ENCODE measurements around the gene CBX7.

CBX7 gene

GRCh38 chr22:39098576-39098975 is 53.9 kb downstream of the CBX7 start:
- Mint-ChIP-seq H3K4me1 (peaks cover 72% of the 10 kb centered on the region), H3K9me3 (no peaks in the 10 kb centered on the region), H3K27me3 (no peaks in the 10 kb centered on the region), H3K4me3 (peak overlapping the region; percentile 49), H3K36me3 (no peaks in the 10 kb centered on the region), H3K27ac (peak overlapping the region; percentile 92)
- no peak for ATAC-seq

- peak overlapping the region; percentile 68 for H3K4me3 Mint-ChIP-seq
- no peaks in the 10 kb centered on the region for H3K36me3 Mint-ChIP-seq
- H3K27me3 Mint-ChIP-seq, result no peaks in the 10 kb centered on the region
- ATAC-seq, result no peak
- H3K4me1 Mint-ChIP-seq, result peaks cover 73% of the 10 kb centered on the region
- H3K27ac Mint-ChIP-seq, result peak overlapping the region; percentile 92
- no peaks in the 10 kb centered on the region for H3K9me3 Mint-ChIP-seq
These were observed 54.5 kb downstream of the CBX7 start for GRCh38 chr22:39098026-39098425.

GRCh38 chr22:39097098-39098020 is 55.1 kb downstream of the CBX7 start, which contains the start of gene APOBEC3H:
TSS of gene APOBEC3H (plus strand) at chr22:39097244. CDS start at chr22:39100279, 3,035 bp downstream.
- peak; percentile 55 for ATAC-seq
- Mint-ChIP-seq H3K4me3 (peak within 1 kb of the TSS; percentile 68), H3K9me3 (no peaks in the 10 kb centered on the region), H3K27ac (peak within 1 kb of the TSS; percentile 92), H3K4me1 (peaks cover 79% of the 10 kb centered on the region), H3K27me3 (no peaks in the 10 kb centered on the region), H3K36me3 (no peaks in the 10 kb centered on the region)

GRCh38 chr22:39095971-39096370 is 56.5 kb downstream of the CBX7 start:
- Mint-ChIP-seq H3K4me3 (no peak overlapping the region), H3K4me1 (peaks cover 90% of the 10 kb centered on the region), H3K27ac (peak overlapping the region; percentile 92), H3K9me3 (no peaks in the 10 kb centered on the region), H3K36me3 (no peaks in the 10 kb centered on the region), H3K27me3 (no peaks in the 10 kb centered on the region)
- ATAC-seq, result no peak

- peak overlapping the region; percentile 92 for H3K27ac Mint-ChIP-seq
- H3K4me1 Mint-ChIP-seq, result peaks cover 90% of the 10 kb centered on the region
- ATAC-seq, result no peak
- no peaks in the 10 kb centered on the region for H3K27me3 Mint-ChIP-seq
- H3K9me3 Mint-ChIP-seq, result no peaks in the 10 kb centered on the region
- H3K36me3 Mint-ChIP-seq, result no peaks in the 10 kb centered on the region
- H3K4me3 Mint-ChIP-seq, result no peak overlapping the region
These were observed 57.6 kb downstream of the CBX7 start for GRCh38 chr22:39094717-39095389.

- Mint-ChIP-seq H3K27ac (peak overlapping the region; percentile 79), H3K9me3 (no peaks in the 10 kb centered on the region), H3K36me3 (peaks cover 3% of the 10 kb centered on the region), H3K27me3 (no peaks in the 10 kb centered on the region), H3K4me3 (peak overlapping the region; percentile 1), H3K4me1 (peaks cover 83% of the 10 kb centered on the region)
- ATAC-seq, result peak; percentile 13
These were observed 60.2 kb downstream of the CBX7 start for GRCh38 chr22:39092111-39092862.

GRCh38 chr22:39091126-39092081 is 61.1 kb downstream of the CBX7 start:
- Mint-ChIP-seq H3K27ac (peak overlapping the region; percentile 79), H3K27me3 (no peaks in the 10 kb centered on the region), H3K9me3 (no peaks in the 10 kb centered on the region), H3K36me3 (peaks cover 10% of the 10 kb centered on the region), H3K4me1 (peaks cover 79% of the 10 kb centered on the region), H3K4me3 (no peak overlapping the region)
- ATAC-seq, result no peak

- Mint-ChIP-seq H3K36me3 (peaks cover 17% of the 10 kb centered on the region), H3K9me3 (no peaks in the 10 kb centered on the region), H3K27me3 (no peaks in the 10 kb centered on the region), H3K4me3 (peak overlapping the region; percentile 55), H3K4me1 (peaks cover 73% of the 10 kb centered on the region), H3K27ac (peak overlapping the region; percentile 79)
- ATAC-seq, result peak; percentile 72
These were observed 61.9 kb downstream of the CBX7 start for GRCh38 chr22:39090426-39091064.

GRCh38 chr22:39089928-39090327 is 62.6 kb downstream of the CBX7 start:
- Mint-ChIP-seq H3K27ac (peak overlapping the region; percentile 79), H3K9me3 (no peaks in the 10 kb centered on the region), H3K36me3 (peaks cover 24% of the 10 kb centered on the region), H3K4me3 (no peak overlapping the region), H3K27me3 (no peaks in the 10 kb centered on the region), H3K4me1 (peaks cover 69% of the 10 kb centered on the region)
- ATAC-seq, result no peak

GRCh38 chr22:39088685-39089032 is 63.8 kb downstream of the CBX7 start:
- Mint-ChIP-seq H3K27ac (peak overlapping the region; percentile 79), H3K4me1 (peaks cover 60% of the 10 kb centered on the region), H3K36me3 (peaks cover 25% of the 10 kb centered on the region), H3K4me3 (no peak overlapping the region), H3K9me3 (no peaks in the 10 kb centered on the region), H3K27me3 (no peaks in the 10 kb centered on the region)
- ATAC-seq, result no peak

- peaks cover 29% of the 10 kb centered on the region for H3K36me3 Mint-ChIP-seq
- peaks cover 64% of the 10 kb centered on the region for H3K4me1 Mint-ChIP-seq
- H3K9me3 Mint-ChIP-seq, result no peaks in the 10 kb centered on the region
- no peak overlapping the region for H3K4me3 Mint-ChIP-seq
- no peak for ATAC-seq
- no peaks in the 10 kb centered on the region for H3K27me3 Mint-ChIP-seq
- peak overlapping the region; percentile 79 for H3K27ac Mint-ChIP-seq
These were observed 64.4 kb downstream of the CBX7 start for GRCh38 chr22:39087881-39088684.

GRCh38 chr22:39087098-39087497 is 65.4 kb downstream of the CBX7 start:
- H3K9me3 Mint-ChIP-seq, result no peaks in the 10 kb centered on the region
- H3K27me3 Mint-ChIP-seq, result no peaks in the 10 kb centered on the region
- no peak overlapping the region for H3K4me3 Mint-ChIP-seq
- no peak for ATAC-seq
- H3K36me3 Mint-ChIP-seq, result peaks cover 39% of the 10 kb centered on the region
- H3K4me1 Mint-ChIP-seq, result peaks cover 61% of the 10 kb centered on the region
- H3K27ac Mint-ChIP-seq, result peak overlapping the region; percentile 2

GRCh38 chr22:39084666-39085065 is 67.8 kb downstream of the CBX7 start:
- Mint-ChIP-seq H3K4me1 (peaks cover 61% of the 10 kb centered on the region), H3K36me3 (peaks cover 53% of the 10 kb centered on the region), H3K27ac (no peak overlapping the region), H3K4me3 (no peak overlapping the region), H3K27me3 (no peaks in the 10 kb centered on the region), H3K9me3 (no peaks in the 10 kb centered on the region)
- no peak for ATAC-seq

All from stimulated activated memory B cell treated with anti-CD40 and anti-IgM and Interleukin-4, amounts not matched to agents 10 μg/mL and 1 μg/mL and 100 μg/mL, for 72 hours (primary cell).